Measurements from ENCODE around the gene MNT. TPM values are rescaled to one million over a fixed set of nuclear protein-coding genes. Genes with fewer than 3 reads are reported as not detected.

The MNT gene
- total RNA-seq, 4 donors from 2014 or later: 13.7 to 27.7 (median 20.9) TPM

DNA sequence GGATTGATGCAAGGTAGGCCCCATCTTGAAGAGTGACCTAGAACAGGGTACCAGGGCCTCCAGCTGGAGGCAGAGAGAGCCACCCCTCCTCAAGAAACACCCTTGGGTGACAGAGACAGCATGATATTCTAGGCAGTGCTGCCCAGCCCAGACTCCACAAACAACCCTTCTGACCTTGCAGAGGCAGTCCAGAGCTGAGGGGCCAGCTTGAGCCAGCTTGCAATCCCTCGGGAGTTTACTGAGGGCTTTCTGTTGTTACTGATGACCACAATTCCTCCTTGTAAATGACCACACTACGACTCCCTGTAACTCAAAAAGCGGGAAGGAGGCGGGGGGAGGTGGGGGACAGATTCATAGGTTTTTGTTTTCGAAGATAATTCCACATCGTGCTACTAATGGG is 18.6 kb upstream of the MNT start:
- intact Hi-C loops (cut with DNase I; ENCODE audit: low total_unique reads): no loop called here
- in situ Hi-C loops (cut with MboI; ENCODE audit: low pct_ligation_motif_present in 1 of 4, low pct_unique_long_range_greater_than_20kb in 1 of 4, low sequenced_read_pairs in 3 of 4): loop anchor here in 2 of 4 donors (5.0 kb wide), 1 partner anchor 37 kb away; no protein-coding TSS in a partner anchor
- H3K27me3 ChIP-seq: no peaks in the 10 kb centered on the region
- no peak overlapping the region for H3K4me3 ChIP-seq
- peaks cover 6 to 26% (median 7%) of the 10 kb centered on the region in 4 donors for H3K4me1 ChIP-seq
- WGBS, 2 donors (ENCODE audit: low coverage in 1 of 2): 88% methylated on average over 6 of the region's 6 CpGs; no CpG with 5 or more reads in 1 of the 2 donors
- peak overlapping the region; percentile 43 to 70 (median 58) for H3K27ac ChIP-seq
- no peaks in the 10 kb centered on the region for H3K9me3 ChIP-seq
- TF ChIP-seq POLR2A (IDR thresholded peaks at IDR 0.05) (no peak), POLR2AphosphoS5 (IDR thresholded peaks at IDR 0.05) (no peak), EP300 (IDR thresholded peaks at IDR 0.05; ENCODE audit: low read depth) (no peak)
- TF ChIP-seq, protein P1, sequence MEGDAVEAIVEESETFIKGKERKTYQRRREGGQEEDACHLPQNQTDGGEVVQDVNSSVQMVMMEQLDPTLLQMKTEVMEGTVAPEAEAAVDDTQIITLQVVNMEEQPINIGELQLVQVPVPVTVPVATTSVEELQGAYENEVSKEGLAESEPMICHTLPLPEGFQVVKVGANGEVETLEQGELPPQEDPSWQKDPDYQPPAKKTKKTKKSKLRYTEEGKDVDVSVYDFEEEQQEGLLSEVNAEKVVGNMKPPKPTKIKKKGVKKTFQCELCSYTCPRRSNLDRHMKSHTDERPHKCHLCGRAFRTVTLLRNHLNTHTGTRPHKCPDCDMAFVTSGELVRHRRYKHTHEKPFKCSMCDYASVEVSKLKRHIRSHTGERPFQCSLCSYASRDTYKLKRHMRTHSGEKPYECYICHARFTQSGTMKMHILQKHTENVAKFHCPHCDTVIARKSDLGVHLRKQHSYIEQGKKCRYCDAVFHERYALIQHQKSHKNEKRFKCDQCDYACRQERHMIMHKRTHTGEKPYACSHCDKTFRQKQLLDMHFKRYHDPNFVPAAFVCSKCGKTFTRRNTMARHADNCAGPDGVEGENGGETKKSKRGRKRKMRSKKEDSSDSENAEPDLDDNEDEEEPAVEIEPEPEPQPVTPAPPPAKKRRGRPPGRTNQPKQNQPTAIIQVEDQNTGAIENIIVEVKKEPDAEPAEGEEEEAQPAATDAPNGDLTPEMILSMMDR (IDR thresholded peaks at IDR 0.05): no peak
- H3K36me3 ChIP-seq: peaks cover 0 to 13% (median 4%) of the 10 kb centered on the region in 4 donors
- no peak for DNase-seq

DNA sequence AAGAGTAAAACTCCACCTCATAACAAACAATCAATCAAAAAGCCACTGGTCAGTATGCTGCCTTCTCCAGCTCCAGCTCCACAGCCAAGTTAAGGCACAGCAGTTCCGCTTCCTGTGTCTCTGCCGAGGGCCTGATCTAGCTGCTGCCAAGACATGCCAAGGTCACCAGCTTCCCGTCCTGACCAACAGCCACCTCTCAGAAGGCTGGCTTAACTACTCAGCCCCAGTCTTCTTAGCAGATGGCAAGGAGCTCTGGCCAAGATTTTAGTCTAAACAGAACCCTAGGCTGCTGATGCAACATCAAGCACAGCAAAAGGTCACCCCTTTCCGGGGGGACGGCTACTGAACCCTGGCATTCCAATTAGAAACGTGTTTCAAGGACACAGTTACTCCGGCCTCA is 17.7 kb upstream of the MNT start:
- H3K9me3 ChIP-seq: no peaks in the 10 kb centered on the region
- WGBS, 2 donors (ENCODE audit: low coverage in 1 of 2): 77% methylated on average over 7 of the region's 7 CpGs; no CpG with 5 or more reads in 1 of the 2 donors
- in situ Hi-C loops (cut with MboI; ENCODE audit: low pct_ligation_motif_present in 1 of 4, low pct_unique_long_range_greater_than_20kb in 1 of 4, low sequenced_read_pairs in 3 of 4) (loop anchor here in 2 of 4 donors (5.0 kb wide), 1 partner anchor 36 kb away; no protein-coding TSS in a partner anchor), intact Hi-C loops (cut with DNase I; ENCODE audit: low total_unique reads) (no loop called here)
- H3K4me3 ChIP-seq: no peak overlapping the region
- DNase-seq: no peak
- peaks cover 6 to 26% (median 7%) of the 10 kb centered on the region in 4 donors for H3K4me1 ChIP-seq
- H3K27me3 ChIP-seq: no peaks in the 10 kb centered on the region
- H3K36me3 ChIP-seq: peaks cover 0 to 13% (median 4%) of the 10 kb centered on the region in 4 donors
- peak overlapping the region; percentile 43 to 70 (median 58) for H3K27ac ChIP-seq
- no peak for TF ChIP-seq POLR2AphosphoS5 (IDR thresholded peaks at IDR 0.05)
- TF ChIP-seq POLR2A (IDR thresholded peaks at IDR 0.05): no peak
- no peak for TF ChIP-seq EP300 (IDR thresholded peaks at IDR 0.05; ENCODE audit: low read depth)
- TF ChIP-seq, protein P1 (IDR thresholded peaks at IDR 0.05): no peak

DNA sequence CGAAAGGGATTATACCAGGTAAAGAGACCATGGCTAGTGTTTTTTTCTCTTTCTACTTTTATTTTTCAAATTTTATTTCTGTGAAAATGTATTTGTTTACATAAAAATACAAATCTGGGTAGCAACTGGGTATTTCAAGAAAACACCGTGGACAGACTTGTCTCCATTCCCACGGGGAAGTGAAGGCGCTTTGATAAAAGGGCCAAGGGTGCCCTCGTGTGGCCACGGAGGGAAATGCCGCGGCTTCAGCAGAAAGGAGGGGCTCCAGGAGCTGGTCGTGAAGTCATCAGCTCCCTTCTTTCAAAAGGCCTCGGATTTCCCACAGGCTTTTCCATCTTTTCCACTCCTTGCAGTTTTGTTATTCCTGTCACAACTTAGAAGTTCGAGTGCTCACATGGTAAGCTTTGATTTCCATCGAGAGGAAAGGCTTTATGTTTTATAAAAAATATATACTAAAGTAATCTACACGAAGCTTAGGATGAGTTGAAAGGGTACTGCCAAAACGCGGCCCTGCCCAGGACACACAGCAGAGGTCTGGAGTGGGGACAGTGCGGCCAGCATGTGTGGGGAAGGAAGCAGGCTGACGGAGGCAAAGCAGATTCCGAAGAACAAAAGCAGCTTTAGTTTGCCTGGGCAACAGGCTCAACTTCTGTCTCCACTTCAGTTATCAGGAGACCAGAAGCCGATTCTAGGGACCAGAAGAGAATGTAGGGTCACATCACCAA is 15.3 kb upstream of the MNT start:
- H3K4me3 ChIP-seq: no peak overlapping the region
- TF ChIP-seq, protein P1 (IDR thresholded peaks at IDR 0.05): peak; percentile 96 to 98 (median 98)
- TF ChIP-seq POLR2A (IDR thresholded peaks at IDR 0.05) (no peak), POLR2AphosphoS5 (IDR thresholded peaks at IDR 0.05) (peak in 2 of 3 donors; percentile 19 to 59)
- DNase-seq: peak; percentile 94
- peaks cover 6 to 24% (median 7%) of the 10 kb centered on the region in 4 donors for H3K4me1 ChIP-seq
- H3K27ac ChIP-seq: peak overlapping the region in 3 of 4 donors; percentile 10 to 60 (median 52)
- WGBS, 2 donors (ENCODE audit: low coverage in 1 of 2): 31 to 35% methylated on average over 15 to 19 of the region's 19 CpGs
- H3K9me3 ChIP-seq: no peaks in the 10 kb centered on the region
- H3K36me3 ChIP-seq: peaks cover 0 to 13% (median 4%) of the 10 kb centered on the region in 4 donors
- in situ Hi-C loops (cut with MboI; ENCODE audit: low pct_ligation_motif_present in 1 of 4, low pct_unique_long_range_greater_than_20kb in 1 of 4, low sequenced_read_pairs in 3 of 4) (loop anchor here in 2 of 4 donors (5.0 kb wide), 1 partner anchor 34 kb away; no protein-coding TSS in a partner anchor), intact Hi-C loops (cut with DNase I; ENCODE audit: low total_unique reads) (loop anchor here (1.0 kb wide), 1 partner anchor 34 kb away; no protein-coding TSS in a partner anchor)
- no peaks in the 10 kb centered on the region for H3K27me3 ChIP-seq

DNA sequence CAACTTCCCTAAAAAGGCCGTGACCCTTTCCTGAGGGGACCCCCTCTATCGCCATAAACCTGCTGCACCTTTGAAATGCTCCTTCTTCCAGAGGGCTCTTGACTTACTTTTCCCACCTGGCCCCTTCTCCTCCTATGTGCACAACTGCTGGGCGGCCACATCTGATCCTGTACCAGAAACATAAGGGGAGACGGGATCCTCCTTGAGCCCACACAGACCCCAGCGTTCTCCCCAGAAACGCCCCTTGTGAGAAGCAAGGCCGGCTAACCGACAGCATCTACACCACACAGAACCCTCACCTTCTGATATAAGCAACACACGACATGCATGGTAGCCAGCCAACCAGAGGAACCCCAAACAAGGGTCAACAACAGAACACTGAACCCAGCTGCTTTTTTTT is 14.2 kb upstream of the MNT start:
- peaks cover 0 to 8% (median under 1%) of the 10 kb centered on the region in 4 donors for H3K36me3 ChIP-seq
- no peaks in the 10 kb centered on the region for H3K27me3 ChIP-seq
- 50 to 86% methylated on average over 2 to 9 of the region's 9 CpGs for WGBS, 2 donors (ENCODE audit: low coverage in 1 of 2)
- TF ChIP-seq POLR2A (IDR thresholded peaks at IDR 0.05): no peak
- no peaks in the 10 kb centered on the region for H3K9me3 ChIP-seq
- intact Hi-C loops (cut with DNase I; ENCODE audit: low total_unique reads): no loop called here
- no peak overlapping the region for H3K27ac ChIP-seq
- peaks cover 6 to 20% (median 7%) of the 10 kb centered on the region in 4 donors for H3K4me1 ChIP-seq
- H3K4me3 ChIP-seq: no peak overlapping the region
- DNase-seq: no peak
- in situ Hi-C loops (cut with MboI; ENCODE audit: low pct_ligation_motif_present in 1 of 4, low pct_unique_long_range_greater_than_20kb in 1 of 4, low sequenced_read_pairs in 3 of 4): loop anchor here in 2 of 4 donors (5.0 kb wide), 1 partner anchor 33 kb away; no protein-coding TSS in a partner anchor

Measured in transverse colon (tissue), 4 donors.